Stimulated activated CD4-positive, alpha-beta T cell treated with anti-CD3 and anti-CD28 coated beads, Interleukin-4, amount 100 ng/mL, for 1 hour (primary cell): ENCODE measurements around the gene PRKCQ.
"Not testable (repeated sequence)": the region's sequence is repeated elsewhere in the genome, so short reads cannot be mapped to it uniquely, and the experiment has no call there.

Source experiments
- DNase-seq: peaks from one replicate; pipeline ENCODE4 v3.0.0-alpha.2; 2020

The PRKCQ gene

DNA sequence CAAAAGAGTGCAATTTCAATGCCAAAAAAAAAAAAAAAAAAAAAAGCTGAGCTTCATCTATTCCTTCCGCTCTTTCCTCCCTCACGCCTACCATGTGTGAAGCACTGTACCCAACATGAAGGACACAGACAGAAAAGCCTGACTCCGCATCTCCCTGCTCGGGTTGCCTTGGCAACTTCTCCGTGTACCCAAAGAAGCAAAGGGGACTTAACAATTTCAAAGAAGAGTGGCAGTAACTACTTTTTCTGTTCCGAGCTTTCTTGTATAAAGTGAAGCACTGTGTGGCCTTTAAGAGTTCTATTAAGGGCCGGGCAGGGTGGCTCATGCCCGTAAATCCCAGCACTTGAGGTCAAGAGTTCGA lies 177.7 kb downstream of the PRKCQ start:
- DNase-seq = no peak

DNA sequence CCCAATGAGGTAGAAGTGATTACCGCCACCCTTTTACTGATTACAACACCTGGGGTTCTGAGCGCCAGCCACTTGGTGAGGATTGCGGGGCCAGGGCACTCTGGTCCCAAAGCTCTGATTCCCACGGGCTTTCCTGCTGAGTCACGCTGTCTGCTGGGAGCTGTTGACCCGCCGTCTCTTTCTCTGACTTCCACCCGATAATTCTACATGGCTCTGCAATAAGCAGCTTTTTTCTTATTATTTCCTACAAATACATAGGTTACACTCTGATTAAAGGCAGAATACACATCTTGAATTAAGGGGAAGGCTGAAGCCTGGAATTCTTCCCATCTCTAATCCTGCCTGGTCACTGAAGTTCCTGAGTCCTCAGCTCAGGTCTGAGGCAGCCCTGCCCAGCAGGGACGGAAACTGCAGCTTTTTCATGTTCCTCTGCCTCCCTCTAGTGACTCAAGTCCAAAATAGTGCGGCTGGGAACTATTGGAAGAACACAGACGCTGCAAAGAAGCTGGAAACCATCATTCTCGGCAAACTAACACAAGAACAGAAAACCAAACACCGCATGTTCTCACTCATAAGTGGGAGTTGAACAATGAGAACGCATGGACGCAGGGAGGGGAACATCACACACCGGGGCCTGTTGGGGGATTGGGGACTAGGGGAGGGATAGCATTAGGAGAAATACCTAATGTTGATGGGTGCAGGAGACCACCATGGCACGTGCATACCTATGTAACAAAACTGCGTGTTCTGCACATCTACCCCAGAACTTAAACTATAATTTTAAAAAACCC lies 178.3 kb downstream of the PRKCQ start:
- DNase-seq = peak; percentile 32

DNA sequence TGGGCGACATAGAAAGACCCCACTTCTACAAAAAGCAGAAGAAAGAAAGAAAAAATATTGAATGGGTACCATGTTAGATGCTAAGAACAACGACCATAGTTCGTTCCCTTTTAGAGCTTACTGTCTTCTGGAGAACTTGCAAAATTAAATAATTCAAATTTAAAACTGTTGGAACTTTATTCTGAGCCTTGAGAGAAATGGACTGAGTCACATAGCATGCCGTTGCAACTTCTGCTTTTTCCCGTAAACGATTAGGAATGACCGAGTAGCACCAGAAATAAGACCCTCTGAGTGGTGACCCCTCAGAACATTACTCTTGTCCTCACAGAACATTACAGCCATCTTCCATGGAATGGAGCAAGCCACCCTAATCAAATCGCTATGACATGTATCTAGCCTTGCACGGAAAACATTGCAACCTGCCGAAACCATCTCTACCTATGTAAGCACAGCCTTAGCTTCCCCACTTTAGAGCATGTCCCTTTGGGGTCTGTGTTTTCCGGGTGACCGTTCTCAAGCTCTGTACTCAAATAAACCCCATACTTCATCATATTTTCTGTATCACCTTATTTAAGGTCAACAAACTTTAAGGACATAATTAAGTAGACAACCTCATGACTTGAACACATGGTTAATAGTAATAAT lies 179.1 kb downstream of the PRKCQ start:
- DNase-seq = no peak

DNA sequence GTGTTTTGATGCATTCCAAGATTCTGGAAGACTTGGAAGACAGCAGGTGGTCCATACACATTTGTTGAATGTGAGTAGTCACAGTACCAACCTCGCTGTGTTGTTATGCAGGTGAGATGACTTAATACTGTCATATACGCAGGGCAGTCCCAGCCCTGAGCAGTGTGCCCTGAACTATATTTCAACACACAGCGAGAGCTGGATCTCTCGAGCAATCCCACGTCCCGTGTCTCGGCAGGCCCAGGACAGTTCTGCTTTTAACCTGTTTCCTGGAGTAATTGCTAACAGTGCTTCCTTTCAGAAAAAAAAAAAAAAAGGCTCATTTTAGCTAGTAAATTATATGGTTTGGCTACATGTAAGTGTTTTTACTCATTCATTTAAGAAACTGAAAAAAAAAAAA lies 179.7 kb downstream of the PRKCQ start:
- DNase-seq = no peak

DNA sequence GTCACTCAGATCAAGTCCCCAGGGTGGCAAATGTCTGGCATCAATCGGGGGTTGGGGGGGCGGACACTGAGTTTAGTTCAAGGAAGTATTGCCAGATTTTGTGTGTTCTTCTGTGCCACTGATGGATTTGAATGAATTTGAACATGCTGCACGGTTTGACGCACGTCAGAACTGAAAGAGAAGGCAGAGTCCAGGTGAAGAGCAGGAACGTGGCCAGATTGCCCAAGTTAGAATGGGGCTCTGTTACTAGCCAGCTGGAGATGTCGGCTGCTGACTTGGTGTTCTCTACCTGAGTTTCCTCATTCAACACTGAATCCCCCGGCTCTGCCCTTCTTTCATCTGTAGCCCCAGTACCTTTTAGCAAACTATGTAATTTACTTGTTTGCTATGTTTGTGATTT lies 180.2 kb downstream of the PRKCQ start:
- no peak for DNase-seq

DNA sequence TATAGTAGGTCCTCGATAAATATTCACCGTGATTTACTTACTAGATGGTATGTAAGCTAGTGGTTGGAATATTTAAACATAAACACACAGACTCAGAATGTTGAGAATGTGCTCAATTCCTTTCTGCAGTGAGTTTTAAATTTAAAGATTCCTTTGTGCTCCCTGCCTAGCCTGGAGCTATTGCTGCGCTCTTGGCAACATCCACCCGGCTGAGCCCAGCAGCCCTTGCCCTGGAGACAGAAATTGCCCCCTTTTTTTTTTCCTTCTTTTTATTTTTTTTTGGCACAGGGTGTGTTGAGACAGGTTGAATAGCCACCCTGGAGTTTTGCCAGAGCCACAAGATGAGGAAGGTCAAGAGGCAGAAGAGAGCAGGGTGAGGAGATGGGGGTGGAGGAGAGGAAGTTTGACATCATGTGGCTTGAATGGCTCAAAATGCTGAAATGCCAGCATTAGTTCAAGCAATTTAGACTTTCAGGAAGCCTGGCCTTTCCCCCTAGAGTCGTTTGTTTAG lies 180.8 kb downstream of the PRKCQ start:
- no peak for DNase-seq

DNA sequence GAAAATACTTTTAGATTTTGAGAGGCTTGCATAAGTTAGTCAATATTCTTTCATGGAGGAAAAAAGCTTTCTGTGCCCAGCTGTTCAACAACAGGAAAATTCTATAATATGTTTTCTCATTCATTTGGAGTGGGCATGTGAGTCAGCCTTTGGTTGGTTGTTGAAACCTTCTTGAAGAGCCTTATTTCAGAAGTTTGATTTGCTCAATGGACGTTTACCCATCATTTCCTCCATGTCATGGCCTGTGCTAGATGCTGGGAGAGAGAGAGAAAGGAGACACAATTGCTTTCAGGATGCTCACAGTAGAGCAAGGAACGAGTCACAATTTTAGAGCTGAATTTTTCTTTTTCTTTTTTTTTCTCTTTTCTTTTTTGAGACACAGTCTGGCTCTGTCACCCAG lies 181.7 kb downstream of the PRKCQ start:
- no peak for DNase-seq

DNA sequence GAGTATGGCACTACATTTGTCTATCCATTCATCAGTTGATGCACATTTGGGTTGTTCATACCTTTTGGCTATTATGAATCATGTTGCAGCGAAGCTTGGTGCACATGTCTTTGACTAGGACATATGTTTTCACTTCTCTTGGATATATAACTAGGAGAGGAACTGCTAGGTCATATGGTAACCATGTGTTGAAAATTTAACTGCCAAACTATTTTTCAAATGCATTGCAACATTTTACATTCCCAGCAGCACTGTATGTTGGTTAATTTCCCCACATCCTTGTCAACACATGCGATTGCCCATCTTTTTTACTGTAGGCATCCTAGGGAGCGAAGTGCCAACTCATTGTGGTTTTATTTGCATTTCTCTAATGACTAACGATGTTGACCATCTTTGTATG lies 183.4 kb downstream of the PRKCQ start:
- no peak for DNase-seq

DNA sequence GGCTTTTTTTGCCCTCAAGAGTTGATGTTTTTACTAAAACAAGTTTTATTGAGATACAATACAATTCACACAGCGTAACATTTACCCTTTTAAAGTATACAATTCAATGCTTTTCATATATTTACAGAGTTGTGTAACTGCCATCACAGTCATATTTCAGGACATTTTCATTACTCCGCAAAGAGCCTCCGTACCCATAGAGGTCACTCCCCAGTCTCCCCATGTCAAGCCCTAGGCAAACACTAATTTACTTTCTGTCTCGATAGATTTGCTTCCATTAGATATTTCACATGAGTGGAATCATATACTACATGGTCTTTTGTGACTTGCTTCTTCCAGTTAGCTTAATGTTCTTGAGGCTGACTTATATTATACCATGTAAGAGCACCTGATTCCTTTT lies 183.8 kb downstream of the PRKCQ start:
- DNase-seq = no peak

DNA sequence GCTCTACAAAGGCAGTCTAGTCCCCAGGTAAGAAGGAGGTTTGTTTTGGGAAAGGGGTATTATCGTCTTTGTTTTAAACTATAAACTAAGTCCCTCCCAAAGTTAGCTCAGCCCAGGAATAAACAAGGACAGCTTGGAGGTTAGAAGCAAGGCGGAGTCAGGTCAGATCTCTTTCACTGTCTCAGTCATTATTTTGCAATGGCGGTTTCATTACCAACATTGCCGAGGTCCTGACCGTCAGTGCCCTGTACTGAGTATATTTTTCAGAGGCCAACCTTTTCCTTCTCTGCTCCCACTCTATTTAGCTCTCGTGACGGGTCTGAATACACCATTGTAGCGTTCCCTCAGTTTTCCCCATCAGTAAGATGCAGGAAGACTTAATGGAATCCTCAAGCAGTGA lies 184.5 kb downstream of the PRKCQ start:
- no peak for DNase-seq

DNA sequence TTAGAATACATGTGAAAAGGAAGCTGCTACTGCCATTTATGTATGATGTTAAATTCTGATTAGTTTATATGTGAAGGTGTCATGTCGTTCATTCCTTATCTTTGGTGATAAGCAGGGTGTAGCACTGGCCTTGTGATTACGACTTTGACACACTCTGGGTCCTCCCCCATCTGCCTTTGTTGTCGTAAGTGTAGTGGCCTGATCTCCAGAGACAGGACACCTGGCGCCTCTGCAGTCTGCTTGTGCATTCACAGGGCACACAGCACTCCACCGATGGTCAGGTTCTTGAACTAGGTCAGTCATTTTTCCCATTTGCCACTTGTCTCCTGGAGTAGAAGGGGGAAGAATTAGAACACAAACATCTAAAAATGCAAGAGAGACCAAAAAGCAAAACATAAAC lies 186.0 kb downstream of the PRKCQ start:
- DNase-seq = no peak

DNA sequence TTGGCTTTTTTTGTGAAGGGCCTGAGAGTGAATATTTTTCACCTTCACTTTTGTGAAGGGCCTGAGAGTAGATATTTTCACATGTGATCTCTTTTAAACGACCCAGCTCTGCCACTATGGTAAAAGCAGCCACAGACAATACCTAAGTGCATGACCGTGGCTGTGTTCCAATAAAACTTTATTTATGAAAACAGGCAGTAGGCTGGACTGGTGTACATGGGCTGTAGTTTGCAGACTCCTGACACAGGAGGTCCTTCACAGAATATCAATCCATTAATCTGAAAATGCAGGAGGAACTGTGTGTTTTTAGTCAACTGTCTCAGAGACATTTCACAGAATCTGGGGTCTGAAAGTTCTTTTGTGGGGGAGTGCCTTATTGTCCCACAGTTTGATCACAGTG lies 186.9 kb downstream of the PRKCQ start:
- no peak for DNase-seq

DNA sequence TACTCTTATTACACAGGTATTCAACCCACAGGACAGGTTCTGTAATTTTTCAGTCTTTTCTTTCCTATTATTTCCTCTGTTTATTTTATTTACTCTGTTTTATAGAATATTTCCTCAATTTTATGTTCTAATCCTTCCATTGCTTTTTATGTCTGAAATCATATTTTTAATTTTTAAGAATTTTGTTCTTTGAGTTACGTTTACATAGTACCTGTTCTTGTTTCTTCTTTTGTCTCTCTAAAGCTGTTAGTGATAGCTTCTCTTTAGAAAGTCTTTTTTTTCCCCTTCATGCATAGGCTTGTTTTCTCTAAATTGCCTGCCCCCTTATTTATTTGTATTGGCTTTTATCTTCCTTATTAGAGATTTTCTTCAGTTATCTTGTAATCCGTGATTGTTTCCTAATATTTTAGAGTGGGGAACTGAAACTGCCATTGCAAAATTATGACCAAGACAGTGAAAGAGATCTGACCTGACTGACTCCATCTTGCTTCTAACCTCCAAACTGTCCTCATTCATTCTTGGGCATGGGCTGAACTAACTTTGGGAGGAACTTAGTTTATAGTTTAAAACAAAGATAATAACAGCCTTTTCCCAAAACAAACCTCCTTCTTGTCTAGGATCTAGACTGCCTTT lies 189.7 kb downstream of the PRKCQ start:
- no peak for DNase-seq

DNA sequence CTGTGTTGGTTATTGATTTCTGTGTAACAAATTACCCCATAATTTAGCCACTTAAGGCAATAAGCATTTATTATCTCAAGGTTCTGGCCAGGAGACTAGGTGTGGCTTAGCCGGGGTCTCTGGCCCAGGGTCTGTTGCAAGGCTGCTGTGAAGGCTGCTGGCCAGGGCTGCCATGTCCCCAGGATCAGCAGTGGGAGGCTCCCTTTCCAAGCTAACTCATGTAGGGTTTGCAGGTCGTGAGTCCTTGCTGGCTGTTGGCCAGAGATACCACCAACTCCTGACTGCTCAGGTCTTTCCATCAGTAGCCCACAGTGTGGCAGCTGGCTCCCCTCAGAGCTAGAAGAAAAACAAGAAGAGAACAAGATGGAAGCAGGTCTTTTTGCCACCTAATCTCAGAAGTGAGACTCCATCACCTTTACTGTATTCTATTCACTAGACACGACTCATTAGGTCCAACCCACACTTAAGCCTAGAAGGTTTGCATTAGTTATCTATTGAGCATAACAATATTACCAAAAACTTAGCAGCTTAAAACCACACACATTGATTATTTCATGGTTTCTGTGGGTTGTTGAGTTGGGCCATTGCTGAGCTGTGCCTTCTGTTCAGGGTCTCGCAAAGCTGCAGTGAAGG lies 191.7 kb downstream of the PRKCQ start:
- no peak for DNase-seq

DNA sequence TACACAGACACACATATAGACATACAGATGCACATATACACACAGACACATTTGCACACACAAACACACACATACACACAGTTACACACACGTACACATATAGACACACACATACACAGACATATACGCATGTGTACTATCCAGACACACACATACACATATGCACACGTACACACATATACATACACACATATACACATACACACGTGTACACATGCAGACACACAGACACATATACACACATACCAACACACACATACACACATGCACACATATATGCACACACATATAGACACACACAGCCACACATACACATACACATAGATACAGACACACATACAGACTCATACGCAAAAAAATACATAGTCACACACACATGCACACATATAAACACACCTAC lies 193.1 kb downstream of the PRKCQ start:
- DNase-seq = no peak

DNA sequence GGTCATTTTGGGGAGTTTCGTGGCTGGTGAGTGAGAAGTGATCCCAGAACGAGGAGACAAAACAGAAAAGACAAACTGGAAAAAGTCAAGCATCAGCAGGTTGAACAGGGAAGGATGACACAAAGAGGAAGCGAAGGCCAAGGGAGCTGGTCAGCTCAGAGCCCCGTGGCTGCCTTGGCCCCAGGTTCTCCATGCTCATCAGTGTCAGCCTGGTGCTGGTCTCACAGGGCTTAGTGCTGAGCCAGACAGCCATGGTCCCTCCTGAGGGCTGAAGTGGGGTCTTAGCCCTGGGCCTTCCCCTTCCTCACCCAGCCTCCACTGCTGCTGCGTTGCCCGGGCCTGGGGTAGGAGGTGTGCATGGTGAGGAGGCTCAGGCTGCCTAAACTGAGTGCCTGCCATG lies 193.7 kb downstream of the PRKCQ start:
- no peak for DNase-seq

DNA sequence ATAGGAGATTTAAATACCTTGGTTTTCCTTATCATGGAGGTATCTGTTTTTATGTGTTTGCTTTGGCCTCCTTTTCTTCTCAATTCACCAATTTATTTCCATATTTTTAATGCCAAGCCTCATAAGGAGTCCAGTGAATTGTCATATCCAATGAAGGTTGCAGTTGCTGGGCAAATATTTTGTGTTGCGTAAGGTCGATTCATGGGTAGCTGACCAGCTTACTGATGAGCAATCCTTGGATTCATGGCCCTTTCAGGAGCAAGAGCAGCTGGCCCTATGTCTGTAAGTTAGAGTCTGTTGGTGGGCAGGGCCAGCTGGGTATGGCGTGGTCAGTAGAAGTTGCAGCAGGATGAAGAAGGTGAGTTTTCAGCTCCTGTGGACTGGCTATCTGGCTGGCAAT lies 194.4 kb downstream of the PRKCQ start:
- DNase-seq = no peak

DNA sequence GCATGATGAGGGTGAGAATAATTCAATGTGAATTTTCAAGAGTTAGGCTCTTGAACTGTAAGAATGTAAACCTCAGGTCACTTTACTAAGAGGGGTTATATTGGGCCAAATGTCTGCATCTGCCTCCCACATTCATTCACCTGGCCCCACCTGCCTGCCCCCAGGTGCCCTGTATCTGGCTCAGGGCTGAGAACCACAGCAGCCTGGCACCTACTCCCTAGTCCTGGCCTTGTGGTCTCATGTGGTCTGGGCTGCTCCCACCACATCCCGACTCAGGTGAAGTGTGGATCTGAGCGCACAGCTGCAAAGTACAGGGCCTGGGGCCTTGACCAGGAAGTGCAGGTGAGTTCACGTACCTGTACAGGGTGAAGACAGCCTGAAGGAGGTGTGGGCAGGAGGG lies 195.2 kb downstream of the PRKCQ start:
- DNase-seq = no peak

DNA sequence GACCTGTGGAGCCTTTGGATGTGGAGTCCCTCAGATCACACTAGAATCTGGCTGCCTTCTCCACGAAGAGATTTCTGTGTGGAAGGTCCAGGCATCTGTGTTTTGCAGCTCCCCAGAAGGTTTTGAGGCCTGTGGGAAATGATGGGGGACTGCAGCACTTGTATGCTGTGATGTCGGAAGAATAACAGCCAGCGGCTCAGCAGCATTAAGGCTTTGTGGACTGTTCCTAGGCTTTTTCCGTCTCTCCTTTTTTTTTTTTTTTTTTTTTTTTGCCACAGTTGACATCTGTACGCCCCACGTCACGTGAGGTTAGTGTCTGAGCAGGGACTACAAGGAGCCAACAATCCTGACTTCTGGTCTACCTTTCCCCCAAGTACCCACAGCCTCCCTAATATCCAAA lies 196.0 kb downstream of the PRKCQ start:
- DNase-seq = no peak

DNA sequence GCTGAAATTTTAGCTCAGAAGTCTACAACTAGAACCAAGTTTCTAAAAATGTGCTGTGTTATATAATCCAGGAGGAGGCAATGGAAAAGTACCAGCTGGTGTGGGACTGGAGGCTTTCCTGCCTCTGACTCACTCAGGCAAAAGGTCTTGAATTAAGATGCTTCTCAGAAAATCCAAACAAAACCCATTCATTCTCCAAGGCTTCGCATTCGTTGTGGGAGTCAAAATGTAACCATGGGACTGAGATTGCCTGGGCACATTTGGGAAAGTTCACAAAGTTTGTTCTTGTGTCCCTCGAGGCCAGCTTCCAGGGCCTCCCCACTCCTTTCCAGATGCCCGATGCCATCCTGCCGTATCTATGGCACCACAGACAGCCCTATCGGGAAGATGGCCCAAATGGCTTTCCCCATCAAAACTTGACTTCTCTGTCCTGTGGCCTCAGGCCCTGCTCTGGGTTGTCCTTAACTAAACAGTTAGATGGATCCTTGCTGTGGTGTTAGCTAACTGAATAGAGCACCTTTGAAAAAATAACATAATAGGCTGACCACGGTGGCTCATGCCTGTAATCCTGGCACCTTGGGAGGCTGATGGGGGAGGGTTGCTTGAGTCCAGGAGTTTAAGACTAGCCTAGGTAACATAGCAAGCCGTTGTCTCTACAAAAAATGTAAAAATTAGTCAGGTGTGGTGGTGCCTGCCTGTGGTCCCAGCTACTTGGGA lies 196.8 kb downstream of the PRKCQ start:
- no peak for DNase-seq

DNA sequence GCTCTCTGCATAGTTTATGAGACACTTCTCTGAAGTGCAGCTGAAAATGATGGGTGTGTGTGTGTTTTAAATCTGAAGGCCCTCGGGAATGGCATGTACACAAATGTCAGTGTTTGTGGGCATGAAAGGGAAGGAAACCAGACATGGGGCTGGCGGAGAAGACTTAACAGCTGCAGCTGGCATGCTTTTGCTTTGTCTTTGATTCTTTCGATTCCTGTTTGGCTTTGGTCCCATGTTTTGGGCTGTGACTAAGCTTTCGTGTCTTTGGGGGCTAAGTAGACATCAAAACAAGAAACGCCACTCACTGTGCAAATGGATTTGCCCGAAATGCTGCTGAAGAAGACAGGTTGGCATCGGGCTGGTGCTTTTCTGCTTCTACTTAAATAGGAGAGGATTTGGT lies 198.0 kb downstream of the PRKCQ start:
- DNase-seq = peak; percentile 34

DNA sequence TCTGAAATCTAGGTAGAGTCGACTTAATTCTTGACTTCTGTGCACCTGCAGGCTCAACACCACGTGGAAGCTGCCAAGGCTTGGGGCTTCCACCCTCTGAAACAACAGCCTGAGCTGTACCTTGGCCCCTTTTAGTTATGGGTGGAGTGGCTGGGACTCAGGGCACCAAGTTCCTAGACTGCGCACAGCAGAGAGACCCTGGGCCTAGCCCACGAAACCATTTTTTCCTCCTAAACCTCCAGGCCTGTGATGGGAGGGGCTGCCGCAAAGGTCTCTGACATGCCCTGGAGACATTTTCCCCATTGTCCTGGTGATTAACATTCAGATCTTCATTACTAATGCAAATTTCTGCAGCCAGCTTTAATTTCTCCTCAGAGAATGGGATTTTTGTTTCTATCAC lies 199.6 kb downstream of the PRKCQ start:
- not testable (repeated sequence) for DNase-seq
